Smooth muscle cell (in vitro differentiated cells): ENCODE data around the gene CORIN. TPM values are rescaled to one million over a fixed set of nuclear protein-coding genes. Genes with fewer than 3 reads are reported as not detected.

ENCODE experiments used
- DNase-seq: peaks from one replicate; lab custom pipeline; 2025; ENCODE audit not compliant: unreplicated experiment; lab: John Stamatoyannopoulos, UW
- H2AFZ ChIP-seq: fragments of 200-600 bp; sonication (generic); 2 replicates; pipeline ENCODE4 v1.6.0; 2016; ENCODE audit warnings: antibody characterized with exemption, low read depth, mild to moderate bottlenecking
- H3F3A ChIP-seq: fragments of 200-600 bp; sonication (generic); 2 replicates; pipeline ENCODE4 v1.6.0; 2017; ENCODE audit warnings: antibody characterized with exemption, low read depth
- H3K27ac ChIP-seq: fragments of 200-600 bp; sonication (generic); 2 replicates; pipeline ENCODE4 v1.5.1; 2016; ENCODE audit warnings: low read depth, mild to moderate bottlenecking
- H3K27me3 ChIP-seq: fragments of 200-600 bp; sonication (generic); 2 replicates; pipeline ENCODE4 v1.6.1; 2016; ENCODE audit warnings: low read depth, mild to moderate bottlenecking
- H3K36me3 ChIP-seq: fragments of 200-600 bp; sonication (generic); 2 replicates; pipeline ENCODE4 v1.5.1; 2016; ENCODE audit warnings: low read depth
- H3K4me1 ChIP-seq: fragments of 200-600 bp; sonication (generic); 2 replicates; pipeline ENCODE4 v1.5.1; 2016; ENCODE audit warnings: low read depth
- H3K4me2 ChIP-seq: fragments of 200-600 bp; sonication (generic); 2 replicates; pipeline ENCODE4 v1.6.0; 2016; ENCODE audit warnings: mild to moderate bottlenecking
- H3K4me3 ChIP-seq: fragments of 200-600 bp; sonication (generic); 2 replicates; pipeline ENCODE4 v1.5.1; 2016; ENCODE audit warnings: mild to moderate bottlenecking
- H3K79me2 ChIP-seq: fragments of 200-600 bp; sonication (generic); 2 replicates; pipeline ENCODE4 v1.6.0; 2016; ENCODE audit warnings: low read depth, mild to moderate bottlenecking
- H3K9ac ChIP-seq: fragments of 200-600 bp; sonication (generic); 2 replicates; pipeline ENCODE4 v1.6.0; 2016; ENCODE audit warnings: low read depth
- H3K9me3 ChIP-seq: fragments of 200-600 bp; sonication (generic); replicated peaks from 2 replicates; pipeline ENCODE4 v1.5.1; 2016; ENCODE audit warnings: low read depth
- H4K20me1 ChIP-seq: fragments of 200-600 bp; sonication (generic); 2 replicates; pipeline ENCODE4 v1.6.0; 2016; ENCODE audit warnings: low read depth
- CTCF ChIP-seq: fragments of 200-600 bp; sonication (generic); IDR thresholded peaks from 2 replicates; pipeline ENCODE4 v1.5.1; 2017; ENCODE audit warnings: borderline replicate concordance, mild to moderate bottlenecking, antibody characterized with exemption; ENCODE audit not compliant: insufficient read depth, poor library complexity, severe bottlenecking
- WGBS: methylation state at CpG from one replicate; pipeline ENCODE4 v1.1.7; 2016; ENCODE audit warnings: low lambda C conversion rate; 5-methylcytosine and 5-hydroxymethylcytosine counted together
- polyA plus RNA-seq: library from polyadenylated mRNA; unstranded; fragments of >200 nt; fragmentation: Nextera tagmentation; extraction: Ambion mirVana; gene quantifications from 2 replicates; pipeline ENCODE4 v1.2.1, GENCODE V29; 2016
- total RNA-seq: library from RNA; depleted of rRNA; stranded (reverse); fragments of >200 nt; gene quantifications from 2 replicates; pipeline ENCODE4 v1.2.3, GENCODE V29; 2014

The CORIN gene
- total and polyA plus RNA-seq, 2 experiments from 2014 or later = 0.27 to 1.8 TPM

DNA sequence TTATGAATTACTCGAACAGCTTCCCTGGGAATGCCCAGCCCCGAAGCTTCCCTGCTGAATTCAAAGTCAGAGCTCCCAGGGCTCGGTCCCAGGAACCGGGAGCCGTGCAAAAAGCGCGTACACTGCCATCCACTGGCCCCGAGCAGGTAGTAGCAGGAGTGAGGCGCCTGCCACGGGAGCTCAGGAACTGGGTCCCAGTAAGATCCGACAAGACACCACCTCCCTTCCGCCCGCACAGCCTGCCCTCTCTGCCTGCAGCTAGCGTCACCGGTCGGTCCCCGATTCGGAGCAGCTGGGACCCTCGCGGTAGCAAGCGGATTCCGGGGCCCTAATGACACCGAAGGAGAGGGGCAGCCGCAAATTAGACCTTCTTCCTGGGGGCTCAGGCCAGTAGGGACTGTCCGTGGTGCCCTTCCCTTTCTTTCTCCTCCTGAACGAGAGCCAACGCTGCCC lies 1.2 kb downstream of the CORIN start:
- peaks cover 36% of the 10 kb centered on the region for H3K27me3 ChIP-seq
- peaks cover 4% of the 10 kb centered on the region for H3K36me3 ChIP-seq
- peak overlapping the region; percentile 57 for H3K4me3 ChIP-seq
- H3K4me2 ChIP-seq = peak overlapping the region; percentile 90
- peaks cover 13% of the 10 kb centered on the region for H4K20me1 ChIP-seq
- no peaks in the 10 kb centered on the region for H3F3A ChIP-seq
- H3K9ac ChIP-seq = no peak overlapping the region
- TF ChIP-seq CTCF = peak; percentile 56
- no peaks in the 10 kb centered on the region for H3K9me3 ChIP-seq
- peak; percentile 22 for DNase-seq
- peak overlapping the region; percentile 42 for H2AFZ ChIP-seq
- no peak overlapping the region for H3K27ac ChIP-seq
- 1% methylated on average over 27 of the region's 27 CpGs for WGBS
- no peaks in the 10 kb centered on the region for H3K79me2 ChIP-seq
- H3K4me1 ChIP-seq = peaks cover 14% of the 10 kb centered on the region

GRCh38 chr4:47835494-47835893 lies 2.4 kb downstream of the CORIN start:
- 78% methylated on average over 2 of the region's 2 CpGs for WGBS
- Histone ChIP-seq H3K36me3 (peaks cover 4% of the 10 kb centered on the region), H3K4me3 (no peak overlapping the region), H4K20me1 (peaks cover 13% of the 10 kb centered on the region), H3F3A (no peaks in the 10 kb centered on the region), H3K4me1 (peaks cover 14% of the 10 kb centered on the region), H3K27ac (no peak overlapping the region), H3K27me3 (peaks cover 36% of the 10 kb centered on the region), H2AFZ (no peak overlapping the region), H3K79me2 (no peaks in the 10 kb centered on the region), H3K4me2 (no peak overlapping the region), H3K9ac (no peak overlapping the region), H3K9me3 (no peaks in the 10 kb centered on the region)
- no peak for DNase-seq
- no peak for TF ChIP-seq CTCF

DNA sequence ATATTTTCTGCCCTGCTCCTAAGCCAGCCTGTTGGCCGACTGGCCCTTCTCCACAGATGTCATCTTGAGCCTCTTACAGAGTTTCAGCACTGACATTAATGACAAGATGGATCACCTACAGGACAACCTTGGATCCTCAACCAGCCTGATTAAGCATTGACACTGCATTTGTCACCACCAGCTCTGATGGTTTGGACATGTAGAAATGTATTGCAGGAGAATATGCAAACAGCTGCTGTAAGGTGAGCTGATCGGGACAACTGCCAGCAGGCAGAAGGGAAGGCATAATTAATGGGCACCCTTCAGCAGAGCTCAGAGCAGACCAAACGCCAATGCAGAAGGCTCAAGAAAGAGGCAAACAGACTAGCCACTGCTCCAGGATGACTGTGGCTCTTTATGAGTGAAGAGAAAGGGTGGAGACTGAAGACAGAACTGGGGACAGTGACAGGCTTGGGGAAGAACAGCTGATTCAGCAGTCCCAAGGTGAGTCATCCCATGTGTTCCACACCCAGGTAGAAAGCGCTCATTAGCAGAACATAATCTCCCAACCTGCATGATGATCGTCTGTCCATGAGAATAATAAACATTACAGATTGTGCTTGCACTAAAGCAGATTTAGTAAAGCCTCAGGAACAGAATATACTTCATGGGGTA lies 6.7 kb downstream of the CORIN start:
- no peak for TF ChIP-seq CTCF
- DNase-seq = no peak
- no peak overlapping the region for H3K27ac ChIP-seq
- no peak overlapping the region for H3K4me3 ChIP-seq
- no peaks in the 10 kb centered on the region for H3F3A ChIP-seq
- peaks cover 4% of the 10 kb centered on the region for H3K36me3 ChIP-seq
- H3K4me2 ChIP-seq = no peak overlapping the region
- no peak overlapping the region for H3K9ac ChIP-seq
- no peaks in the 10 kb centered on the region for H3K79me2 ChIP-seq
- H3K27me3 ChIP-seq = peaks cover 11% of the 10 kb centered on the region
- H3K4me1 ChIP-seq = peaks cover 5% of the 10 kb centered on the region
- WGBS = 86% methylated on average over 5 of the region's 5 CpGs
- no peak overlapping the region for H2AFZ ChIP-seq
- no peaks in the 10 kb centered on the region for H4K20me1 ChIP-seq
- H3K9me3 ChIP-seq = no peaks in the 10 kb centered on the region
